HG02938 (cell line): ENCODE measurements around the gene OR4C3.
"Not testable (repeated sequence)": the region's sequence is repeated elsewhere in the genome, so short reads cannot be mapped to it uniquely, and the experiment has no call there.

Experiments
- ATAC-seq: cut with Tn5 transposase; IDR thresholded peaks from one replicate; pipeline ENCODE4 v1.9.1; 2021; ENCODE audit warnings: mild to moderate bottlenecking, moderate library complexity; ENCODE audit not compliant: unreplicated experiment

Gene OR4C3

GRCh38 chr11:48324620-48325019 lies at the start of gene OR4C3:
TSS of gene OR4C3 (plus strand) at chr11:48324920. CDS start at chr11:48325022, 102 bp downstream.
- not testable (repeated sequence) for ATAC-seq

- no peak for ATAC-seq
These were observed 18.8 kb upstream of the OR4C3 start, which contains the start of gene OR4S1 for GRCh38 chr11:48305923-48306322. TSS of gene OR4S1 (plus strand) at chr11:48306223. CDS start at chr11:48306223, 0 bp downstream.

DNA sequence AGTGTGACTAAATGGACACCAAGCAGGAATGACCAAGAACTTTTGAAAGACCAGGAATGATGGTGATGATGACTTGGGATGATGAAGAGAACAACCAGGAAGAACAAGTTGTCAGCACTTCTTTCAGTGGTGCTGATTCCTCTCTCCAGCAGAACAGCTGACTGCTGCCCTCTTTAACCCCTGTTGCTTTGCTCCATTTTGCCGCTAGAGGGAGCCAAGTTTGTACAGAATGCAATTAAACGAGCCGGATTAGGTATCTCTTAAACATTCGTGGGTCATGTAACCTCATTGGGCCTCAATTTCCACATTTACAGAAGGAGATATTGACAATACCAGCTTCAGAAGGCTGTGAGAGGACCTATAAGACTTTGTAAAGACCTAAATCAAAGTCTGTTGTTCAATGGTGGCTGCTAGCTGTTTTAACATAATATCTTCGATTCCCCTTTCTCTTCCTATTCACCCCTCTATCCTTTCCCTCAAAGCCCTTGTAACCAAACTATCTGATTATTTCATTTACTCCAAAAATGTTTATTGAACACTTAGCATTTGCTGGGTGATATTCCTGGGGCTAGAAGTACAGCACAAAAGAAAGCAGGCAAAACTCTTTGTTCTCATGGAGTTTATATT lies 16.8 kb upstream of the OR4C3 start:
- ATAC-seq: peak; percentile 96

- not testable (repeated sequence) for ATAC-seq
These were observed 11.1 kb upstream of the OR4C3 start for GRCh38 chr11:48313590-48313989.

GRCh38 chr11:48319813-48320212 lies 4.9 kb upstream of the OR4C3 start:
- not testable (repeated sequence) for ATAC-seq

DNA sequence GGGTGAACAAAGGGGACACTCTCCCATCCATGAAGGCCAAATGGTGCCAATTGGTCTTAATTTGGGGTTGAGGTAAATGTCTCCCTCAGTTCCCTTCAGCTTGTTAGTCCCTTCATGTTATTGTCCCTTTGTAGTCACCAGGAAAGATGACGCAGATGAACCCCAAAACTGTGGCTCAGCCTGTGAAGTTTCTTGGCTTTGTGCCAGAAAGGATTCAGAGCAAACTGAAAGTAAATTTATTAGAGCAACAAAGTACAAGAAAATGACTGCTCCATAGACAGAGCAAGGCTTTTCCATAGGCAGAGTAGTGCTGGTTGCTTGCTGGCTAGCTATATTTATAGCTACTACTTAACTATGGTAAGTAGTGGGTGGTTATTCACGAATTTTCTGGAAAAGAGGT lies 16.7 kb downstream of the OR4C3 start:
- ATAC-seq: no peak

- not testable (repeated sequence) for ATAC-seq
These were observed 17.8 kb downstream of the OR4C3 start for GRCh38 chr11:48342505-48342904.

DNA sequence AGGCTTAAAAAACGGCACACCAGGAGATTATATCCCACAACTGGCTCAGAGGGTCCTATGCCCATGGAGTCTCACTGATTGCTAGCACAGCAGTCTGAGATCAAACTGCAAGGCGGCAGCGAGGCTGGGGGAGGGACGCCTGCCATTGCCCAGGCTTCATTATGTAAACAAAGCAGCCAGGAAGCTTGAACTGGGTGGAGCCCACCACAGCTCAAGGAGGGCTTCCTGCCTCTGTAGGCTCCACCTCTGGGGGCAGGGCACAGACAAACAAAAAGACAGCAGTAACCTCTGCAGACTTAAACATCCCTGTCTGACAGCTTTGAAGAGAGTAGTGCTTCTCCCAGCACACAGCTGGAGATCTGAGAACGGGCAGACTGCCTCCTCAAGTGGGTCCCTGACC lies 21.6 kb downstream of the OR4C3 start:
- ATAC-seq: not testable (repeated sequence)

DNA sequence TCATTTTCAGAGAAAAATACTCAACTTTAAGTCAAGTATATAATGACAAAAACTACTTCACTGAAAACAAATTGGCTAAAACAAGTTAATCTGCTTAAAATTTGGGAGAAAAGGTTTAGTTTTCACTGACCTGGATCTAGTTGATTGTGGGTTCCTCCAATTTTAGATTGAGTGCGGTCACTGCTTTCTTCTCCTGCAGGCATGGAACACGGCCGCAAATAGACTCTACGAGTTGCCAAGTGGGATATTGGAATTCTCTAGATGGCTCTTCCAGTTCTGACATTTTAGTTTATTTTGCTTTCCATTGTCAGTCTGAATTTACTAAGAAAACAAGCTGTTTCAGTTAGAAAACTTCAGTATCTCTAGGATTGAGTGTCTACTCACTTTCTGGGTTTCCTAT lies 29.3 kb downstream of the OR4C3 start:
- no peak for ATAC-seq

DNA sequence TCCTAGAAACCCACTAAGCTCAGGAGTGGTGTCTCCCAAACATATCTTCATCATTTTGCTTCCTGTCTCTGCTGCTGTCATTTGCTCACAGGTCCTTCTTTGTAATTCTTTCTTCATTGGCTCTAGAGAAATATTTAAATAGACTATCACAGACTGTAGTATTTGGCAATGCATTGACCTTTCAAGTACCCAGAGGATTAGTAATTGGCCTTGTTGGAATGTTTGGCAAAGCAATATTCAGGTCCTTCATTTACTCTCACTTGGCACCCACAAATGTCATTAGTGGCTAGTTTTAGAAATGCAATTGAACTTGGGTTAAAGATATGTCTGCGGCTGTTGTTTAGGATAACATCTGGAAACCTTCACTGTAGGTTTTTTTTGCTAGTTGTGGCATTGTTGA lies 30.0 kb downstream of the OR4C3 start:
- no peak for ATAC-seq

DNA sequence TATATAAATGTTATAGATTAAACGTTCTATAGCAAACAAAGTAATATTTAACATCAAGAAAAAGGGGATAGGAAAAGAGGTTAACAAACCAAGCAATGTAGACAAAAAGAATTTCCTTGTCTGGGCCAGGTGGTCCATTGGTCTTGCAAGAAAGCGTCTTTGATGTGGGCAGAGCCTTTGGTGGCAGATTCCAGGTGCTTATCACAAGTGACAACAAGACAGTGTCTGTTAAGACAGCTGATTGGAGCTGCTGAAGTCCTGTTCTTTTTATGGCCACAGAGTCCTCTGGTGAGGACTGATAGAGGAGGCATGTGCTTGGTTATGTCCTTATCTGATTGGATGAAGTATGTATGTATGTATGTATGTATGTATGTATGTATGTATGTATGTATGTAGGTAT lies 36.6 kb downstream of the OR4C3 start:
- not testable (repeated sequence) for ATAC-seq

GRCh38 chr11:48366365-48366764 lies 41.6 kb downstream of the OR4C3 start, which contains the start of gene OR4C5:
TSS of gene OR4C5 (minus strand) at chr11:48366465. CDS start at chr11:48366465, 0 bp downstream.
- ATAC-seq: no peak
